ENCODE measurements around the gene ACTL6A. TPM values are rescaled to one million over a fixed set of nuclear protein-coding genes. Genes with fewer than 3 reads are reported as not detected.

The ACTL6A gene
- polyA plus RNA-seq, 1 donor from 2014 or later = 137 TPM

DNA sequence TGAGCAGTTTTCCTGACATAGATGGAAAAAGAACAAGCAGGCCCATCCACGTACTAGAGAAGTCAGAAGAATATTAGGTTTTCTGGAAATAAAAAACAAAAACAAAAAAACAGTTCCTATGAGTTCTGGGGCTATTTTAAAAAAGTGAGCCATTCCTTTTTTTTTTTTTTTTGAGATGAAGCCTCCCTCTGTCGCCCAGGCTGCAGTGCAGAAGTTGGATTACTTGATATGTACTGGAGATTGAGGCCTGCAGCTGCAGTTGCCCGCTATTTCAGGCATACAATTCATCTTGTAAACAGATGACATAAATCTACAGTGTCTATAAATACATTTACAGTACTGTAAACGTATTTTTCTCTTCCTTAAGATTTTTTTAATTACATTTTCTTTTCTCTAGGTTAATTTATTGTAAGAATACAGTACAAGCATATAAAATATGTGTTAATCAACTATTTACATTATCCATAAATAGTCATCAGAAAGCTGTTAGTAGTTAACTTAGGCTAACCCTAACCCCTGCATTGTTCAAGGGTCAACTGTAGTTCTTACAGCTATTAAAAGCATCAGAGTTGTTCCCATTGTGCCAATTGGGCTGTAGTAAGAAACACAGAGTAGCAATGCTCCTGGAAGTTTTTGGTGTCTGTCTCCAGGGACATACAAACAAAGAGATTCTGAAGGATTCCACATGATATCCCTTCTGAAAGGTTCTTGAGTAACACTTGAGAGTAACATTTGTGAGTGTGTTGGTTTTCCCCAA is 11.2 kb upstream of the ACTL6A start:
- Histone ChIP-seq H3K4me3 (ENCODE audit: low read length) (no peak overlapping the region), H3K9me2 (ENCODE audit: insufficient read depth, low read length) (no peaks in the 10 kb centered on the region), H3K9ac (ENCODE audit: low read length) (no peak overlapping the region), H4K20me1 (ENCODE audit: insufficient read depth) (no peaks in the 10 kb centered on the region), H3K4me2 (ENCODE audit: low read length) (no peak overlapping the region), H3F3A (ENCODE audit: insufficient read depth, low read length, poor library complexity, severe bottlenecking) (no peaks in the 10 kb centered on the region), H3K79me2 (replicated peaks; ENCODE audit: insufficient read depth, low read length) (no peaks in the 10 kb centered on the region), H3K27ac (ENCODE audit: low read length) (no peak overlapping the region), H3K36me3 (ENCODE audit: insufficient read depth, low read length) (no peaks in the 10 kb centered on the region), H3K27me3 (ENCODE audit: insufficient read depth, low read depth, low read length) (no peaks in the 10 kb centered on the region), H2AFZ (ENCODE audit: low read depth, low read length) (no peak overlapping the region), H3K9me3 (ENCODE audit: low read length) (no peaks in the 10 kb centered on the region)
- TF ChIP-seq TAF1 (IDR thresholded peaks at IDR 0.05; ENCODE audit: low read depth) (no peak), RAD21 (conservative IDR thresholded peaks at IDR 0.05) (no peak), POLR2AphosphoS5 (IDR thresholded peaks at IDR 0.05) (no peak)

DNA sequence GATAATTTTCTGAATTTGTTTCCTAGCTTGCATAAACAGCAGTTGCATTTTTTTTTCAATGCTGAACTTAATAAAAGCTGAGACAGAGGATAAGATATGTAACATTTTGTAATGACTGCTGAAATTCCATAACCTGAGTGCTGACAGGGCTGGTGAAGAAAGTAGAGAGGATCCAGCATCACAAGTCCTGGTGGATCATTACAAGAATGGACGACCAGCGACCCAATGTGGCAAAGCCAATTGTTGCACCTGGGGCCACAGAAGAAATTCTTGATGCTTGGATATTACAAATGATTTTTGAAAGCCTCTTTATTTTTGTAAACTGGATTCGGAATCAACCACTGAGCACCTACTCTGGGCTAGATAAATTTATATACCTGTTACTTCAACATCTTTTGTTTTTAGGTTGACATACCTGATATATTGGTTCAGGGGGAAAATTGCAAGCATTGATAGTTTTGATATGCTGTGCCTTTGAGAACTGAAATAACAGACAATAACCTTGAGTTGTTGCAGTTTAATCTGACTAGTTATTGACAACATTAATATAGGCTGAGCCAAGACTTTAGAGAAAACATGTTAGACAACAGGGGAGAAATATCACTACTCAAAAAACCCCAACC is 3.9 kb upstream of the ACTL6A start:
- Histone ChIP-seq H3K27ac (ENCODE audit: low read length) (no peak overlapping the region), H3K4me2 (ENCODE audit: low read length) (no peak overlapping the region), H3K27me3 (ENCODE audit: insufficient read depth, low read depth, low read length) (no peaks in the 10 kb centered on the region), H3K36me3 (ENCODE audit: insufficient read depth, low read length) (no peaks in the 10 kb centered on the region), H3K9me3 (ENCODE audit: low read length) (no peaks in the 10 kb centered on the region), H2AFZ (ENCODE audit: low read depth, low read length) (no peak overlapping the region), H3K9me2 (ENCODE audit: insufficient read depth, low read length) (no peaks in the 10 kb centered on the region), H3K4me3 (ENCODE audit: low read length) (no peak overlapping the region), H3K9ac (ENCODE audit: low read length) (no peak overlapping the region), H3K79me2 (replicated peaks; ENCODE audit: insufficient read depth, low read length) (peaks cover 3% of the 10 kb centered on the region), H3F3A (ENCODE audit: insufficient read depth, low read length, poor library complexity, severe bottlenecking) (no peaks in the 10 kb centered on the region), H4K20me1 (ENCODE audit: insufficient read depth) (no peaks in the 10 kb centered on the region)
- TF ChIP-seq MXI1 (conservative IDR thresholded peaks at IDR 0.05; ENCODE audit: poor library complexity, severe bottlenecking) (no peak), EZH2 (IDR thresholded peaks at IDR 0.05; ENCODE audit: borderline replicate concordance, insufficient read depth, low read length, poor library complexity, severe bottlenecking) (no peak), SMC3 (conservative IDR thresholded peaks at IDR 0.05; ENCODE audit: poor library complexity) (peak; percentile 97), REST (IDR thresholded peaks at IDR 0.05; ENCODE audit: borderline replicate concordance) (no peak), RAD21 (conservative IDR thresholded peaks at IDR 0.05) (peak; percentile 98), EP300 (conservative IDR thresholded peaks at IDR 0.05; ENCODE audit: poor library complexity, severe bottlenecking) (no peak)
- TF ChIP-seq, protein P1, sequence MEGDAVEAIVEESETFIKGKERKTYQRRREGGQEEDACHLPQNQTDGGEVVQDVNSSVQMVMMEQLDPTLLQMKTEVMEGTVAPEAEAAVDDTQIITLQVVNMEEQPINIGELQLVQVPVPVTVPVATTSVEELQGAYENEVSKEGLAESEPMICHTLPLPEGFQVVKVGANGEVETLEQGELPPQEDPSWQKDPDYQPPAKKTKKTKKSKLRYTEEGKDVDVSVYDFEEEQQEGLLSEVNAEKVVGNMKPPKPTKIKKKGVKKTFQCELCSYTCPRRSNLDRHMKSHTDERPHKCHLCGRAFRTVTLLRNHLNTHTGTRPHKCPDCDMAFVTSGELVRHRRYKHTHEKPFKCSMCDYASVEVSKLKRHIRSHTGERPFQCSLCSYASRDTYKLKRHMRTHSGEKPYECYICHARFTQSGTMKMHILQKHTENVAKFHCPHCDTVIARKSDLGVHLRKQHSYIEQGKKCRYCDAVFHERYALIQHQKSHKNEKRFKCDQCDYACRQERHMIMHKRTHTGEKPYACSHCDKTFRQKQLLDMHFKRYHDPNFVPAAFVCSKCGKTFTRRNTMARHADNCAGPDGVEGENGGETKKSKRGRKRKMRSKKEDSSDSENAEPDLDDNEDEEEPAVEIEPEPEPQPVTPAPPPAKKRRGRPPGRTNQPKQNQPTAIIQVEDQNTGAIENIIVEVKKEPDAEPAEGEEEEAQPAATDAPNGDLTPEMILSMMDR (IDR thresholded peaks at IDR 0.05; ENCODE audit: poor library complexity, severe bottlenecking) = peak; percentile 93

Measured in neural cell (in vitro differentiated cells).